GM18519 (cell line): ENCODE measurements around the gene CLEC17A.
"Not testable (repeated sequence)": the region's sequence is repeated elsewhere in the genome, so short reads cannot be mapped to it uniquely, and the experiment has no call there.

Experiments
- ATAC-seq: cut with Tn5 transposase; IDR thresholded peaks from one replicate; pipeline ENCODE4 v1.9.1; 2021; ENCODE audit warnings: mild to moderate bottlenecking, moderate library complexity; ENCODE audit not compliant: unreplicated experiment, low FRiP score

Gene CLEC17A

GRCh38 chr19:14577264-14577663, 5.6 kb upstream of the CLEC17A start:
- ATAC-seq: no peak

- ATAC-seq: no peak
Observed at GRCh38 chr19:14577885-14578427, 4.9 kb upstream of the CLEC17A start.

GRCh38 chr19:14580623-14581237, 2.2 kb upstream of the CLEC17A start:
- no peak for ATAC-seq

GRCh38 chr19:14584372-14584771, 1.5 kb downstream of the CLEC17A start:
- ATAC-seq: not testable (repeated sequence)

GRCh38 chr19:14585187-14585586, 2.3 kb downstream of the CLEC17A start:
- ATAC-seq: peak; percentile 59

GRCh38 chr19:14589433-14589832, 6.5 kb downstream of the CLEC17A start:
- not testable (repeated sequence) for ATAC-seq

GRCh38 chr19:14595558-14595957, 12.7 kb downstream of the CLEC17A start:
- no peak for ATAC-seq

GRCh38 chr19:14599548-14600147, 16.8 kb downstream of the CLEC17A start:
- no peak for ATAC-seq

GRCh38 chr19:14603990-14604387, 21.1 kb downstream of the CLEC17A start:
- no peak for ATAC-seq

GRCh38 chr19:14606627-14607026, 23.7 kb downstream of the CLEC17A start:
- no peak for ATAC-seq

GRCh38 chr19:14611051-14611450, 28.2 kb downstream of the CLEC17A start:
- no peak for ATAC-seq

GRCh38 chr19:14612242-14612641, 29.4 kb downstream of the CLEC17A start:
- ATAC-seq: not testable (repeated sequence)

- ATAC-seq: no peak
Observed at GRCh38 chr19:14612657-14613056, 29.8 kb downstream of the CLEC17A start.

- ATAC-seq: not testable (repeated sequence)
Observed at GRCh38 chr19:14613399-14614098, 30.7 kb downstream of the CLEC17A start.

GRCh38 chr19:14614099-14614412, 31.2 kb downstream of the CLEC17A start:
- no peak for ATAC-seq

- no peak for ATAC-seq
Observed at GRCh38 chr19:14615623-14616022, 32.7 kb downstream of the CLEC17A start.

GRCh38 chr19:14616407-14616806, 33.5 kb downstream of the CLEC17A start:
- no peak for ATAC-seq

- no peak for ATAC-seq
Observed at GRCh38 chr19:14619404-14619803, 36.5 kb downstream of the CLEC17A start.

- not testable (repeated sequence) for ATAC-seq
Observed at GRCh38 chr19:14624491-14624890, 41.6 kb downstream of the CLEC17A start.

- ATAC-seq: no peak
Observed at GRCh38 chr19:14629557-14629956, 46.7 kb downstream of the CLEC17A start.

- no peak for ATAC-seq
Observed at GRCh38 chr19:14632286-14632685, 49.4 kb downstream of the CLEC17A start.
